GM23338 (cell line): ENCODE results near the gene ZNF346. TPM values are rescaled to one million over a fixed set of nuclear protein-coding genes. Genes with fewer than 3 reads are reported as not detected.

ENCODE experiments used
- ATAC-seq: fragments of 200-7000 bp; cut with Tn5 transposase; 3 replicates; pipeline ENCODE4 v1.9.1; 2020
- DNase-seq: peaks from one replicate; pipeline ENCODE4 v3.0.0-alpha.2; 2015; ENCODE audit warnings: low spot score
- H2AFZ ChIP-seq: fragments of 200-600 bp; sonication (generic); 2 replicates; pipeline ENCODE4 v1.8.0; 2016; ENCODE audit warnings: antibody characterized with exemption, mild to moderate bottlenecking, moderate library complexity
- H3F3A ChIP-seq: fragments of 200-600 bp; sonication (generic); replicated peaks from 2 replicates; pipeline ENCODE4 v1.8.0; 2017; ENCODE audit warnings: antibody characterized with exemption, mixed run types, low read depth
- H3K27ac ChIP-seq: fragments of 200-600 bp; sonication (generic); 2 replicates; pipeline ENCODE4 v1.6.1; 2016; ENCODE audit warnings: low read depth
- H3K27me3 ChIP-seq: fragments of 200-600 bp; sonication (generic); 2 replicates; pipeline ENCODE4 v1.8.0; 2016; ENCODE audit warnings: mild to moderate bottlenecking, mixed run types, moderate library complexity; ENCODE audit not compliant: insufficient read depth
- H3K36me3 ChIP-seq: fragments of 200-600 bp; sonication (generic); 2 replicates; pipeline ENCODE4 v1.8.0; 2016; ENCODE audit warnings: mild to moderate bottlenecking; ENCODE audit not compliant: insufficient read depth
- H3K4me1 ChIP-seq: fragments of 200-600 bp; sonication (generic); 2 replicates; pipeline ENCODE4 v1.8.0; 2016; ENCODE audit warnings: mild to moderate bottlenecking, moderate library complexity; ENCODE audit not compliant: insufficient read depth
- H3K4me2 ChIP-seq: fragments of 200-600 bp; sonication (generic); 2 replicates; pipeline ENCODE4 v1.7.1; 2017; ENCODE audit warnings: mixed run types
- H3K4me3 ChIP-seq: fragments of 200-600 bp; sonication (generic); 2 replicates; pipeline ENCODE4 v1.6.1; 2016; ENCODE audit warnings: mixed run types
- H3K79me2 ChIP-seq: fragments of 200-600 bp; sonication (generic); replicated peaks from 2 replicates; pipeline ENCODE4 v1.8.0; 2017; ENCODE audit warnings: mild to moderate bottlenecking; ENCODE audit not compliant: insufficient read depth
- H3K9me2 ChIP-seq: fragments of 200-600 bp; sonication (generic); 2 replicates; pipeline ENCODE4 v1.8.0; 2017; ENCODE audit not compliant: insufficient read depth
- H4K20me1 ChIP-seq: fragments of 200-600 bp; sonication (generic); replicated peaks from 2 replicates; pipeline ENCODE4 v1.8.0; 2017; ENCODE audit warnings: mild to moderate bottlenecking; ENCODE audit not compliant: insufficient read depth
- H3K27ac Mint-ChIP-seq: 2 replicates; pipeline ENCODE4 v1.8.0; 2020; ENCODE audit warnings: inconsistent platforms, mild to moderate bottlenecking, moderate library complexity, mixed read lengths
- H3K27me3 Mint-ChIP-seq: 3 replicates; pipeline ENCODE4 v1.8.0; 2022; ENCODE audit warnings: low read depth, mild to moderate bottlenecking, moderate library complexity, mixed read lengths, inconsistent platforms; ENCODE audit not compliant: insufficient read depth, poor library complexity
- H3K36me3 Mint-ChIP-seq: 3 replicates; pipeline ENCODE4 v1.8.0; 2021; ENCODE audit warnings: low read depth, mild to moderate bottlenecking, inconsistent platforms, moderate library complexity, mixed read lengths
- H3K4me1 Mint-ChIP-seq: 3 replicates; pipeline ENCODE4 v1.8.0; 2020; ENCODE audit warnings: mild to moderate bottlenecking, inconsistent platforms, mixed read lengths
- H3K4me3 Mint-ChIP-seq: 3 replicates; pipeline ENCODE4 v1.8.0; 2021; ENCODE audit warnings: moderate library complexity, mild to moderate bottlenecking, inconsistent platforms, mixed read lengths
- H3K9me3 Mint-ChIP-seq: 3 replicates; pipeline ENCODE4 v1.8.0; 2020; ENCODE audit warnings: moderate library complexity, mild to moderate bottlenecking, inconsistent platforms, mixed read lengths
- CREB1 ChIP-seq: fragments of 250-450 bp; sonication (Bioruptor Pico); IDR thresholded peaks from 2 replicates; pipeline ENCODE4 v1.5.0; 2020; ENCODE audit warnings: low read depth, mild to moderate bottlenecking, moderate library complexity
- CTCF ChIP-seq, 2 experiments: fragments of 200-600 bp in 1 of 2; sonication (generic) in 1 of 2; conservative IDR thresholded peaks; 2 replicates each; pipeline versions ENCODE4 v1.5.1 to v1.6.1; 2016 to 2017; ENCODE audit warnings: antibody characterized with exemption in 2 of 2, low read depth in 2 of 2, mild to moderate bottlenecking in 2 of 2, moderate library complexity in 1 of 2
- REST ChIP-seq: IDR thresholded peaks from one replicate; pipeline ENCODE4 v1.6.1; 2018; ENCODE audit warnings: antibody characterized with exemption; ENCODE audit not compliant: unreplicated experiment
- STAT1 ChIP-seq: IDR thresholded peaks from one replicate; pipeline ENCODE4 v1.6.1; 2016; ENCODE audit warnings: antibody characterized with exemption; ENCODE audit not compliant: unreplicated experiment
- ZNF462 ChIP-seq: fragments of 250-450 bp; sonication (Bioruptor Pico); IDR thresholded peaks from 2 replicates; pipeline ENCODE4 v1.5.0; 2020; ENCODE audit warnings: mild to moderate bottlenecking, moderate library complexity
- polyA plus RNA-seq: library from polyadenylated mRNA; unstranded; fragments of >200 nt; fragmentation: Nextera tagmentation; extraction: Ambion mirVana; gene quantifications from 2 replicates; pipeline ENCODE4 v1.2.1, GENCODE V29; 2016
- total RNA-seq: library from RNA; depleted of rRNA; stranded (reverse); fragments of >200 nt; shearing (Covaris generic); gene quantifications from 2 replicates; pipeline ENCODE4 v1.2.3, GENCODE V29; 2014

The ZNF346 gene
- total and polyA plus RNA-seq, 2 experiments from 2014 or later = 11.0 to 27.2 TPM

GRCh38 chr5:177113566-177114424 is 91.3 kb downstream of the ZNF346 start:
- H2AFZ ChIP-seq = 0 out of 2 replicates have a peak overlapping the region, but pooled peaks have one; percentile 1
- H4K20me1 ChIP-seq = no peaks in the 10 kb centered on the region
- DNase-seq = peak; percentile 84
- no peak overlapping the region for H3K27ac Mint-ChIP-seq
- H3K4me1 ChIP-seq = peaks cover 8% of the 10 kb centered on the region
- H3K9me3 Mint-ChIP-seq = peaks cover 6% of the 10 kb centered on the region; the same call in 2 of the 3 replicates
- H3K27ac ChIP-seq = no peak overlapping the region
- no peaks in the 10 kb centered on the region for H3K79me2 ChIP-seq
- H3K4me2 ChIP-seq = no peak overlapping the region
- ATAC-seq = peak; percentile 9
- H3K36me3 Mint-ChIP-seq = 0 out of 3 replicates have a peak, but pooled peaks cover 4% of the 10 kb centered on the region
- no peak overlapping the region for H3K4me3 Mint-ChIP-seq
- H3K4me3 ChIP-seq = no peak overlapping the region
- TF ChIP-seq CREB1 (no peak), STAT1 (no peak), CTCF (conservative IDR thresholded peaks at IDR 0.05; ENCODE audit: low read depth in 2 of 2) (peak; percentile 100), REST (no peak), ZNF462 (no peak)
- H3K27me3 Mint-ChIP-seq = peaks cover 34% of the 10 kb centered on the region
- H3K4me1 Mint-ChIP-seq = peaks cover 18% of the 10 kb centered on the region
- H3F3A ChIP-seq = peaks cover 15% of the 10 kb centered on the region; the same call in 1 of the 2 replicates
- H3K36me3 ChIP-seq = no peaks in the 10 kb centered on the region
- H3K9me2 ChIP-seq = no peaks in the 10 kb centered on the region
- H3K27me3 ChIP-seq = 0 out of 2 replicates have a peak, but pooled peaks cover 3% of the 10 kb centered on the region
